ENCODE measurements around the gene IRF2BP2. TPM values are rescaled to one million over a fixed set of nuclear protein-coding genes. Genes with fewer than 3 reads are reported as not detected.
A peak's percentile ranks its signal among the peaks of the same experiment; 100 is the strongest.

Gene IRF2BP2
- total RNA-seq, 1 donor: 172 TPM

DNA sequence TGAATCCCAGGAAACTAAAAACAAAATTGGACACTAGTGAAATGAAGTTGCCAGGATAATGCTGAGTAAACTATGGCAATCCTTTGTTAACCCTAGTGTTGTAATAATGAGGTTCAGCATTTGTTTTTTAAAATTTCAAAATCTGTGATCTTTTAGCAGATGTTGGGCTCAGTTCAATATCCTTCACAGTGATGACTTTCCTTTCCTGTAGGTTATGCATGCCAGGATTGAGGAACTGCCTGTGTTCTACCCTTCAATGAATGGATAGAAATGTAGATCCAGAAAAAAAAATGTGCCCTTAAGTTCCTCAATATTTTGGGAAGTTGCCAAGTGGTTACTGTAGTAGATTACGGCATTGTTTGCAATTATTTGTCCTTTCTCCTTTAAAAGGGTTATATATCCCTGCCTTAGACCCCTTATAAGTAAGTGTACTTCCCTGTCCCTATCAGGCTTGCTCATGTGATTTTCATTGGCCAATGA, 35.5 kb upstream of the IRF2BP2 start:
- Histone ChIP-seq H4K20me1 (ENCODE audit: insufficient read depth, low read length) (no peaks in the 10 kb centered on the region), H2AFZ (ENCODE audit: low read length) (no peak overlapping the region), H3K27me3 (ENCODE audit: insufficient read depth, low read length) (no peaks in the 10 kb centered on the region), H3K4me3 (ENCODE audit: insufficient read depth, low read length) (no peak overlapping the region), H3K4me1 (ENCODE audit: insufficient read depth, low read length) (peaks cover 13% of the 10 kb centered on the region), H3K36me3 (ENCODE audit: insufficient read depth, low read length) (peaks cover 3% of the 10 kb centered on the region), H3K27ac (ENCODE audit: low read depth, low read length) (no peak overlapping the region), H3K9me3 (ENCODE audit: low read depth, low read length) (peaks cover 5% of the 10 kb centered on the region), H3K4me2 (ENCODE audit: insufficient read depth, low read length) (no peak overlapping the region), H3K79me2 (ENCODE audit: insufficient read depth, low read length) (no peaks in the 10 kb centered on the region)
- DNase-seq (ENCODE audit: insufficient read length, low spot score, missing footprints): peak; percentile 30
- TF ChIP-seq, protein P1, sequence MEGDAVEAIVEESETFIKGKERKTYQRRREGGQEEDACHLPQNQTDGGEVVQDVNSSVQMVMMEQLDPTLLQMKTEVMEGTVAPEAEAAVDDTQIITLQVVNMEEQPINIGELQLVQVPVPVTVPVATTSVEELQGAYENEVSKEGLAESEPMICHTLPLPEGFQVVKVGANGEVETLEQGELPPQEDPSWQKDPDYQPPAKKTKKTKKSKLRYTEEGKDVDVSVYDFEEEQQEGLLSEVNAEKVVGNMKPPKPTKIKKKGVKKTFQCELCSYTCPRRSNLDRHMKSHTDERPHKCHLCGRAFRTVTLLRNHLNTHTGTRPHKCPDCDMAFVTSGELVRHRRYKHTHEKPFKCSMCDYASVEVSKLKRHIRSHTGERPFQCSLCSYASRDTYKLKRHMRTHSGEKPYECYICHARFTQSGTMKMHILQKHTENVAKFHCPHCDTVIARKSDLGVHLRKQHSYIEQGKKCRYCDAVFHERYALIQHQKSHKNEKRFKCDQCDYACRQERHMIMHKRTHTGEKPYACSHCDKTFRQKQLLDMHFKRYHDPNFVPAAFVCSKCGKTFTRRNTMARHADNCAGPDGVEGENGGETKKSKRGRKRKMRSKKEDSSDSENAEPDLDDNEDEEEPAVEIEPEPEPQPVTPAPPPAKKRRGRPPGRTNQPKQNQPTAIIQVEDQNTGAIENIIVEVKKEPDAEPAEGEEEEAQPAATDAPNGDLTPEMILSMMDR (IDR thresholded peaks at IDR 0.05; ENCODE audit: extremely low read depth, low read depth, low read length): no peak

DNA sequence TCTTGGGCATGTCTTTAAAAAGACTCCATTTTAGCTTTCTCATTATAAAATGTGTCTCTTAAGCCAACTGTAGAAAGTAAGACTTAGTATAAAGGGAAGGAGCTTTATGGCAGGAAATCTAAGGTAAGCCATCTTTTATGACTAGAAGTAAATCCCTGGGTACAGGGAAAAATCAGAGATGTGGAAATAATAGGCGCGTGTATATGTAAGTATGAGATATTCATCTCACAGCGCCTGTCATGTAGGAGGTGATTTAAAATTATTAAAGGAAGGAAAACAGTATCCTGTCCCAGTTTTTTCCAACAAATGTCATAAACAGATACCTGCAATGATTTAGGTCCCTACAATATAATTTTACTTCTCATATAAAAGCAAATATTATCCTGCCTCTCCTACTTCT, 35.0 kb upstream of the IRF2BP2 start:
- peaks cover 13% of the 10 kb centered on the region for H3K4me1 ChIP-seq (ENCODE audit: insufficient read depth, low read length)
- H2AFZ ChIP-seq (ENCODE audit: low read length): no peak overlapping the region
- DNase-seq (ENCODE audit: insufficient read length, low spot score, missing footprints): no peak
- H4K20me1 ChIP-seq (ENCODE audit: insufficient read depth, low read length): no peaks in the 10 kb centered on the region
- peaks cover 5% of the 10 kb centered on the region for H3K9me3 ChIP-seq (ENCODE audit: low read depth, low read length)
- peaks cover 3% of the 10 kb centered on the region for H3K36me3 ChIP-seq (ENCODE audit: insufficient read depth, low read length)
- H3K27ac ChIP-seq (ENCODE audit: low read depth, low read length): no peak overlapping the region
- H3K27me3 ChIP-seq (ENCODE audit: insufficient read depth, low read length): no peaks in the 10 kb centered on the region
- TF ChIP-seq, protein P1 (IDR thresholded peaks at IDR 0.05; ENCODE audit: extremely low read depth, low read depth, low read length): no peak
- no peak overlapping the region for H3K4me3 ChIP-seq (ENCODE audit: insufficient read depth, low read length)
- H3K79me2 ChIP-seq (ENCODE audit: insufficient read depth, low read length): no peaks in the 10 kb centered on the region
- H3K4me2 ChIP-seq (ENCODE audit: insufficient read depth, low read length): no peak overlapping the region

DNA sequence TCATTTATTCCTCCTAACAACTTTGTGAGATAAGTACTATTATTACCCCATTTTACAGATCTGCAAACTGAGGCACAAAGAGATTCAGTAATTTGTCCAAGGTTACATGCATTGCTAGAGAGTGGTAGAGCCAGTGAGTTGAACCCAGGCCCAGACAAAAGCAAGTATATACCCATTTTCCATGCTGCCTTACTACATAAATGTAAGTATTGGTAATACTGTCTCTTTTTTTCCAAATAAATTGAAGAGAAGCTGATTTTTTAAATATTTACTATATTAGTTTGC, 33.8 kb upstream of the IRF2BP2 start:
- Histone ChIP-seq H3K4me3 (ENCODE audit: insufficient read depth, low read length) (no peak overlapping the region), H3K9me3 (ENCODE audit: low read depth, low read length) (peaks cover 5% of the 10 kb centered on the region), H3K27me3 (ENCODE audit: insufficient read depth, low read length) (no peaks in the 10 kb centered on the region), H3K36me3 (ENCODE audit: insufficient read depth, low read length) (peaks cover 3% of the 10 kb centered on the region), H3K4me2 (ENCODE audit: insufficient read depth, low read length) (no peak overlapping the region), H3K27ac (ENCODE audit: low read depth, low read length) (no peak overlapping the region), H2AFZ (ENCODE audit: low read length) (no peak overlapping the region), H4K20me1 (ENCODE audit: insufficient read depth, low read length) (no peaks in the 10 kb centered on the region), H3K79me2 (ENCODE audit: insufficient read depth, low read length) (no peaks in the 10 kb centered on the region), H3K4me1 (ENCODE audit: insufficient read depth, low read length) (peaks cover 2% of the 10 kb centered on the region)
- DNase-seq (ENCODE audit: insufficient read length, low spot score, missing footprints): no peak
- TF ChIP-seq, protein P1 (IDR thresholded peaks at IDR 0.05; ENCODE audit: extremely low read depth, low read depth, low read length): no peak

DNA sequence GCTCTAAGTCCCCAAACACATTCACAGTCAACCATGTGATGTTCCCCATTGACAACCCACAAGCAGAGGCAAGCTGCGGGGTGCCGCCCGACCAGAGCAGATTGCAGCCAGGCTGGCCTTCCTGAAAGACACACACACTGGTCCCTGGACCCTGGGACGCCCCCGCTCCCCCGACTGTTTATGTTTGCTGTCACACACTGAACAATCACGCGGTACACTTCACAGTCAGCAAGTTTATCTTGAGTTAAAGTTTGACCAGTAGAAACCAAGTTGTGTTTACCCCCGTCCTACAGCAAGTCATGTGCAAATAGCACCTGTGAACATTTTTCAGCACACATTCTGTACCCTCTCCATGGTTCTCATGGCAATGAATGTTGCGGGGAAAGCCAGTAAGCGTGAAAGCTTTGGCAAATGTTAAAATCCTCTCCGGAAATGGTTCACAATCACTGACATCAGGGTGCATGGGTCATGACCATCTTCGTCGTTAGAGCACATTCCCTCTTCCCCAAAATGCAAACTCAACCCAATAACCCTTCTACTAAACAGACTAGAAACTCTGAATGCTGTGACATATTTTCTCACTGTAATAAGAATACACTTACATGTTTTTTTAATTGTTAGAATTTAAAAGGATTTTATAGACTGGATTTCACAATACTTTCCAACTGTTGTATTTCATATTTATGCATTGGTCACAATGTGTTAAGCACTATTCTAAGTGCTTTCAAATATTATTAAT, 33.3 kb upstream of the IRF2BP2 start:
- TF ChIP-seq, protein P1 (IDR thresholded peaks at IDR 0.05; ENCODE audit: extremely low read depth, low read depth, low read length): no peak
- no peaks in the 10 kb centered on the region for H3K4me1 ChIP-seq (ENCODE audit: insufficient read depth, low read length)
- H2AFZ ChIP-seq (ENCODE audit: low read length): no peak overlapping the region
- no peak overlapping the region for H3K4me3 ChIP-seq (ENCODE audit: insufficient read depth, low read length)
- no peaks in the 10 kb centered on the region for H3K27me3 ChIP-seq (ENCODE audit: insufficient read depth, low read length)
- no peaks in the 10 kb centered on the region for H4K20me1 ChIP-seq (ENCODE audit: insufficient read depth, low read length)
- H3K9me3 ChIP-seq (ENCODE audit: low read depth, low read length): peaks cover 5% of the 10 kb centered on the region
- H3K4me2 ChIP-seq (ENCODE audit: insufficient read depth, low read length): no peak overlapping the region
- DNase-seq (ENCODE audit: insufficient read length, low spot score, missing footprints): no peak
- no peaks in the 10 kb centered on the region for H3K79me2 ChIP-seq (ENCODE audit: insufficient read depth, low read length)
- no peak overlapping the region for H3K27ac ChIP-seq (ENCODE audit: low read depth, low read length)
- peaks cover 3% of the 10 kb centered on the region for H3K36me3 ChIP-seq (ENCODE audit: insufficient read depth, low read length)

Measured in osteoblast (primary cell).